HG02938 (cell line): Measurements from ENCODE around the gene FLYWCH1.

ENCODE experiments used
- ATAC-seq: cut with Tn5 transposase; IDR thresholded peaks from one replicate; pipeline ENCODE4 v1.9.1; 2021; ENCODE audit warnings: mild to moderate bottlenecking, moderate library complexity; ENCODE audit not compliant: unreplicated experiment

The FLYWCH1 gene

DNA sequence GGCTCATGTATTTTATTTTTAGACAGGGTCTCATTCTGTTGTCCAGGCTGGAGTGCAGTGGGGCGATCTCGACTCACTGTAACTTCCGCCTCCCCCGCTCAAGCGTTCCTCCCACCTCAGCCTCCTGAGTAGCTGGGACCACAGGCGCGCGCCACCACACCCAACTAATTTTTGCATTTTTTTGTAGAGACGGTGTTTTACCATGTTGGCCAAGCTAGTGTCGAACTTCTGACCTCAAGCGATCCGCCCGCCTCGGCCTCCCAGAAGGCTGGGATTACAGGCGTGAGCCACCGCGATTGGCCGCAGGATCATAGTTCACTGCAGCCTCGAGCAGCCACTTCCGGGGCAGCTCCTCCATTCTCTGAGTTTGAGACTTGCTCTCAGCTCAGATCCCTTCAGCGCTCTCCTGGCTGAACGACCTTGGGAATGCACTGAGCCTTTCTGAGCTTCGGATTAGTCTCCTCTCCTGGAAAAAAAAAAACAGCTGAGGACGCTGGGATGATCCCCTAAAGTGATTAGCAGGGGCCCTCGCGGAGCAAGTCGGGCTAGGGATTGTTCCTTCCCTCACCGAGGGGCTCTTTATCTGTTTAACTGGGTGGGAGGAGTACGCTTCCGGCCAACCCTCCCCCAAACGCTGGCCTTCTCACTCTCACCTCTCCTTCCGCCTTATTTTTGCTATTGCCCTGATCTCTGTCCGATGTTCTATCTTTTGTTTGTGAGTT, 69.6 kb downstream of the FLYWCH1 start:
- no peak for ATAC-seq

DNA sequence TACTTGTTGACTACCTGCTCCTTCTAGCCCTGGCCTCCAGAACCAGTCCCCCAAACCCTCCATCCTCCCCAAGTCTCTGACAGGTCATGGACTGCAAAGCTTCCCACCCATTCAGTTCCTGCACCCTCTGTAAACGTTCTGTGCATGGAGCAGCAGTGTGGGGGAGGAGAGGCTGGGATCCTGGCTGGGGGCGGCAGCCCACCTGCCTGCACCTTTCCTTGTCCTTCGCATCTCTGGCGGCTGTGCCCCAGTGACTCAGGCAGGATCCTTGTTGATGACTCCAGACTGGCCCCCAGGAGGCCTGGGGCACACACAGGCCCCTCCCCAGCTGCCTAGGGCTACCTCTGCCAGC, 70.1 kb downstream of the FLYWCH1 start:
- ATAC-seq, result no peak

DNA sequence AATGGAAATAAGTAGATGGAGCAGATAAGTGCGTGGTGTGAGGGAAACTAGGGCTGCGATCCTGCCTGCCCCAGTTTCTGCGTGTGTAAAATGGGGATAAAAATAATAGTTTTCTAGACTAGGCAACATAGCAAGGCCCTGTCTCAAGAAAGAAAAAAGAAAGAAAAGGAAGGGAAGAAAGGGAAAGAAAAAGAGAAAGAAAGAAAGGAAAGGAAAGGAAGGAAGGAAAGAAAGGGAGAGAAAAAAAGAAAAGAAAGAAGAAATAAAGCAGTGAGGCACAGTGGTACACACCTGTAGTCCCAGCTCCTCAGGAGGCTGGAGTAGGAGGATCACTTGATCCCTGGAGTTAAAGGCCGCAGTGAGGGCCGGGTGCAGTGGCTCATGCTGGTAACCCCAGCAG, 70.7 kb downstream of the FLYWCH1 start:
- no peak for ATAC-seq

DNA sequence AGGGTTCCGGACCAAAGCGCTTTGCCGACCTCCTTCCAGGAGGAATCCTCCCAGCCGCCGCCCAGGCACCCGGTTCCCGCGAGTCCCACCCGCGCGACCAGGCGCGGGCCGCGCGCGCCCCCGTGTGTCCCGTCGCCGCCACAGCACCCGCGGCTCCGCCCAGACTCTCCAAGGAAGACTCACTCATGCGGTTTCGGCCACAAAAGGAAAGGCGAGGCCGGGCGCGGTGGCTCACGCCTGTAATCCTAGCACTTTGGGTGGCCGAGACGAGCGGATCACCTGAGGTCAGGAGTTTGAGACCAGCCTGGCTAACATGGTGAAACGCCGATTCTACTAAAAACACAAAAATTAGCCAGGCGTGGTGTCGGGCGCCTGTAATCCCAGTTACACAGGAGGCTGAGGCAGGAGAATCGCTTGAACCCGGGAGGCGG, 72.0 kb downstream of the FLYWCH1 start:
- ATAC-seq, result no peak

DNA sequence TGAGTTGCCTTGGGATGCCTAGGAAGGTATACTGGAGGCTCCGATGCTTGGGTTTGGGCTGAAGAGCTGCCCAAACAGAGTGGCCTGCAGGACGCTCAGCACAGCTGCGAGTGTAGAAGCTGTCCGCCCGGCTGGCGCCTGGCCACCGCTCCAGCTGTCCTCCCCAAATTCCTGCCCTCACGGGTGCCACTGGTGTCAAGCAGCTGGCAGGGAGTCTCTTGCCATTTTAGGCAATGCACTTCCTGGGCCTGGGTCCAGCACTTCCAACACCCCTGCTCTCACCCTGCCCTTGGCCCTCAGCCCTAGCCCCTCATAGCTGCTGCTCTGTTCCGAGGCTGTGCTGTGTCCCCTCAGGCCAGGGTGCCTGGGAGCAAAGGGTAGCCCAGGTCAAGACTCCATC, 73.7 kb downstream of the FLYWCH1 start:
- no peak for ATAC-seq

DNA sequence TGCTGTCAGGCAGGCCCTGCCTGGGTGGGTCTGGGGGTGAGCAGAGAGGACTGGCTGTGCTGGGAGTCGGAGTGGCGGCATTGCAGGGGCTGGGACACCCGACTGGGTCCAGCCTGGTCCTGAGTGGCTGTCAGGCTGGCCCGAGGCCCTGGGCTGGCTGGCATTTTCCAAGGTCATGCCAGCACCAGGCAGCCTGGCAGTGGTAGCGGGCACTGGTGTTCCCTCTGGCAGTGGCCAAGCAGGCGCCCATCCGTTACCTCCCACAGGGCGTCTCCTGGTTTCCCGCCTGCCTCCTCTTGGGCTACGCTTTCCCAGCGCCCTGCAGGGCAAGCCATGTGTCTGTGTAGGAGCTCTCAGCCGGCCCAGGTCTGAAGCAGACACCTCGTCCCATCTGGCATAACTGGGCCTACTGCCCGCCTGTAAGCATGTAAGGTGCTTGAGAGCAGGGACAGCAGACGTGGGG, 74.2 kb downstream of the FLYWCH1 start:
- no peak for ATAC-seq

DNA sequence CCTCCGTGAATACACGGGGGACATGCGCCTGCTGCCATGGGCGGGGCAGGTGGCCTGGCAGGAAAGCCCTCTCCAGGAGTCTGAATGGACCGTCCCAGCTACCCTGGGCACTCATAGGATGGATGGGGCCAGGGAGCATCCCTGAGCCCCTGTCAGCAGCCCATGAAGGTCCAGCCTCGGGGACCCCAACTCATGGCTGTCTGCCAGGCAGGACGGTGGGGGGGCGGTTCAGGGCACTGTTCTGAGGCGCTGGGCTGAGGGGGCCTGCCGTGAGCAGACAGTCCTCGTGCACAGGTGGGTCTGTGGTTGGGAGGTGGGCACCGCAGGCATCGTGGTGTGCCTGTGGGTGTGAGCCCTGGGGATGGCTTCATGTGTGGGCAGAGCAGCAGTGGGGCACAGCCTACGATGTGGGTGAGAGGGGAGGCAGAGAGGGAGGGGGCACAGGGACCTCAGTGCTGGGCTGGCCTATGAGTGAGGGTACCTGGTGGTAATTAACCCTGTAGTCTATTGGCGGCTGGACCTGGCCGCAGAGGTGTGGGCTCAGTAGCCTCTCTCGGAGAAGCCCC, 75.0 kb downstream of the FLYWCH1 start:
- no peak for ATAC-seq

DNA sequence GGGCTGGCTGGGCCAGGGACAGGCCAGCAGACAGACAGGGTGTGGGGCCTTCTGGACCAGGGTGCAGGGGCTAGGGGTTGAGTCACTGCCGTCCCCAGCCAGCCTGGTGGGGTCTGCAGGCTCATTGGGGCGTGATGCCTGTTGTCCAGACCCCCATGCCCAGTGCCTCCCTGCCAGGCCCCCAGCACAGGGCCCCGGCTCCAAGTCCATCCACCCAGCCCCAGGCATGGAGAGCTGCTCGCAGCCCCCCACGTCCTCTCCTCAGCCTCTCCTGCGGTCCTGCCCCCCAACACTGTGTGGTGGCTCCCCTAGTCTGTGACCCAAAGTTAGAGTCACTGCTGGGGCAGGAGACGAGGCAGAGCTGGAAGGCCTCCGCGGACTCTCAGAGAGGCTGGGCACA, 75.6 kb downstream of the FLYWCH1 start:
- no peak for ATAC-seq

DNA sequence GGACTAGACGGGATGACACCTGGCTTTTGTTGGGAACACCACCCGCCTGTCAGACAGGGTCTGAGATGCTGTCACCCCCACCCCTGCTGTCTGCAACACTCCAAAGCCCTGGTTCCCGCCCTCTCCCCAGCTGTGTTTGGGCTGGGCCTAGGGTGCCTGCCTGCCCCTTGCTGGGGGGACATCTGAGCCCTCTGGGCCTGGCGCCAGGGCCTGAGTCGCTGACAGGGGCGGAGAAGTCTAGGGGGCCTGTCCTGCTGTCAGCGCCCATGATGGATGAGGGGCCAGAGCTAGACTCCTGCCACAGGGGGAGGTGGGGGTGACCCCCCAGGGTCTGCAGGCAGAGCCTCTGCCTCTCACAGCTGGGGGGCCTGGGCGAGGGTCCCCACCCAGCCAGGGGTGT, 76.1 kb downstream of the FLYWCH1 start:
- no peak for ATAC-seq

DNA sequence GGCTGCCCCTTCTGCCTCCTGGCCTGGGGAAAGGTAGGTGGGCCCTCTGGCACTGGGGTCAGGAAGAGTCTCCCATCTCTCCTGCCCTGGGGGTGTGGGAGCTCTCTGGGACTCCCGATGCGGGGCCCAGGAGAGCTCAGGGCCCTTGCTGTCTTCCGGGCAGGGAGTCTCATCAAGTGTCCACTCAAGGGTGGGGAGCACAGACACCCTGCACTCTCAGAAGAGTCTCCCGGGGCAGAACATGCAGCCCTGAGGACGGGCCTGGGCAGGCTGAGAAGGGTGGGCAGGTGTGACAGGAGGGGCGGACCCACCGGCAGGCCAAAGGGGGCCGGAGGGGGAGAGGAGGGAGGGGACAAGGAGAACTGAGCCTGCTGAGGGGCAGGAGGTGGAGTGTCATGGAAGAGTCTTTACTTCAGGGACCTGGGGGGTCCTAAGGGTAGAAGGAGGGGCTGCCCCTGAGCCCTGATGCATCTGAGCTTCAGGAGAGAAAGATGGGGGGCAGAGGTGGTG, 76.9 kb downstream of the FLYWCH1 start:
- ATAC-seq, result no peak

DNA sequence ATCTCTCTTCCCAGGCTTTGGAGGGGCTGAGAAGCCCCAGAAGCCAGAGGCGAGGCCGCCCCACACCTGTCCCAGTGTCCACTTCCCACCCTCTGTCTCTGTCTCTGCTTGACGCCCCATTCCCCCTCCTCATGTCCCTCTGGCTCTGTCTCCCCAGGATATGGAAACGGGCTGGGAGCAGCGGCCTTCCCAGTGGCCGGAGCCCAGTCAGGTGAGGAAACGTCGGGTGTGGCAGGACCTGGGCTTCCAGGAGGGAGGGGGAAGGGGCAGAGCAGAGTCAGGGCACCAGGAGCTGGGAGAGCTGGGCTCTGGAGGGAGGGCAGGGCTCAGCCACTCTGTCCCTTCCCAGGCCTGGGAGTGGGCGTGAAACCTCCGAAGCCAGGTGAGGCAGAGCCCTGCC, 79.2 kb downstream of the FLYWCH1 start:
- no peak for ATAC-seq

DNA sequence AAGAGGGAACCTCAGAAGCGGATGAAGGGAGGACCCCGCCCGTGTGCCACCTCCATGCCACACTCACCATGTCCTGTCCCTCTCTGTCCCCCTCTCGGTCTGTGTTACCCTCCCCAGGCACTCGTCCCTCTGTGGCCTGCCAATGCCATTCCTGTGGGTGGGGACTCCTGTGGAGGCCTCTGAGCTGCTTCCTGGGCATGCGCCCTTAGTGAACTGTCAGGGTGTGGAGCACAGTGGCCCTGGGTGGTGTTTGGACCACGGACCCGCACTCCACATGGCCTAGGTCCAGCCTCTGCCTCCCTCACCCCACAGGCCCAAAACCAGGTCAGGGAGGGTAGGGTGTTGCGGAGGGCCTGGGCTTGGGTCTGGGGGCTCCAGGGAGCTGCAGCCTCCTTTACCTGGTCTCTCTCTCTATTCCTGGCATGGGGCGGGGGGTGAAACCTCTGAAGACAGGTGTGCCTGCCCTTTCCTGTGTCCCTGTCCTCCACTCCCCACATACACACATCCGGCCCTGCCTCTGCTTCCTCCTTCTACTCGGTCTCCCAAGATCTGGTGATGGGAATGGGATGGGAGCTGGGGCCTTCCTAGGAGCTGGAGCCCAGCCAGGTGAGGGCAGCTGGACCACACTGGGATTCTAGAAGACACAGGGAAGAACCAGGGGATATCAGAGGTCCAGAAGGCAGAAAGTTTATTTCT, 80.0 kb downstream of the FLYWCH1 start:
- ATAC-seq, result no peak

DNA sequence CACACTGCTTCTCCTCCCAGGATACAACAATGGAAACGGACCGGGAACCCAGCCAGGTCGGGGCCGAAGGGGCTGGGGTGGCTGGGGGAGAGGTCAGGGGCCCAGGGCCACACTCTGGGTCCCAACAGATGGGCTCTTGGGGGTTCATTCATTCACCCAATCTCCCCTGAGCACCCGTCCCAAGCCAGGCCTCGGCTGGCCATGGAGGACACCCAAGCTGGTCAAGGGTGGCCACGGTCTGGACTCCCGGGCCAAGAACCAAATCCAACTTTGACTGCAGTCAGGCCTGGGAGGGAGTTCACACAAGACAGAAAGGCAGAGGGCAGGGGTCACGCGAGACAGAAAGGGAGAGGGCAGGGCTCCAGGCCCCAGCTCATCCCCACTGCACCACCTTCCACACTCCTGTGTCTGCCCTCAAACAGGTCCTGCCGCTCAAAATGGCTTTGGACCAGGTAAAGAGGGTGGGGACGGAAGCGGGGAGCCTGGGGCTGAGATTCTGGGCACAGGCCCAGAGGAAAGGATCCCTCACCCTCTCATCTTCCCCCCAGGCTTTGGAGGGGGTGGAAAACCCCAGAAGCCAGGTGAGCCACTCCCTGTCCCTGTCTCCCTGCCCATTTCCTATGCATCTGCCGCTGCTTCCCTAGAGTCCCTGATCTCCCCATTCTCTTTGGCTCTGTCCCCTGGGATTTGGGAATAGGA, 80.8 kb downstream of the FLYWCH1 start:
- no peak for ATAC-seq

DNA sequence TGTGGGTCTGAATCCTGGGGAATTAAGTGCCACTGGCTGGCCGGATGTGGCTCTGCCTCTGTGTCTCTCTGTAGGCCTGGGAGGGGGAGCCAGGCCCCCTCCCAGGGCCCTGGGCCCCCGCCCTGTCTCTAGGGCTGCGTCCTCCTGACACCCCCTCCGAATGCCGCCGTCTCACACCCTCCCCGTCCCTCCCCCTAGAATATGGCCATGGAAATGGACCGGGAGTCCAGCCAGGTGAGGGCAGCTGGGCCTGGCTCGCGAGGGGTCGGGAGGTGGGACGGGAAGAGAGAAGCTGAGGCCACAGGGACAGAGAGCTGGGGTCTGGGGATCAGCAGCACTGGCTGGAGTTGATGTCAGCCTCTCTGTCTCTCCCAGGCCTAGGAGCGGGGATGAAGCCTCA, 84.6 kb downstream of the FLYWCH1 start:
- no peak for ATAC-seq

DNA sequence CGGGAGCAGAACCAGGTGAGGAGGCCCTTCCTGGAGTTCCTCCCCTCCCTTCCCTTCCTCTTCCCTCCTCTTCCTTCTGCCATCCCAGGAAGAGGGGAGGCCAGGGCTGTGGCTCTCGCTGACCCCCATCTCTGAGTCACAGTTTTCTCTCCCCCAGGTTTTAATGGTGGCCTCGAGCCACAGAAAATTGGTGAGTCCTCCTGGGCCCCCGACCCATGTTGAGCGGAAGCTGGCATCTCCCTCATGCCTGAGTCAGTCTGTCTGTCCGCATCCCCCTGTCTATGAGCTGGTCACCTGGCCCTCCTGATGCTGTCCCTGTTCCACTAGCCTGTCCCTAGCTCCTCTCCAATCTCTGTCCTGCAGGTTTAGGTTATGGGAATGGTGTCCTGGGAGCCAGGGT, 88.2 kb downstream of the FLYWCH1 start:
- no peak for ATAC-seq

DNA sequence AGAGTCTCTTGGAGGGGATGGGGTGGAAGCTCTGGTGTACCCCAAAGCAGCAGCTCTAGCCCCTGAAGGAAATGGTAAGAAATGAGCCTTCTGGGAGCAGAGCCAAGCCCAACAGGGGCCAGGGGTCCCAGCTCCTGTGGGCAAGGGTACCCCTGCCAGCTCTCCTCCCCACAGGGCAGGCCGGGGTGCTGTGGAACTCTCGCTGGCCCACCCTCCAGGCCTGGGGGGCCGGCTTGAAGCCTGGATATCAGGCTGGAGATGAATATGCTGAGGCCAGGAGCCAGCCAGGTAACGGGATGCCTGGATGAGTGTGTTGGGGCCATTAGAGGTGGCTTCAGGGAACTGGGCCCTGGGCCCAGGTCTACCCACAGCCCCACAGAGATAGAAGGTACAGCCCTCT, 88.8 kb downstream of the FLYWCH1 start:
- ATAC-seq, result no peak
